ENCODE results near the gene SMR3B. TPM values are rescaled to one million over a fixed set of nuclear protein-coding genes. Genes with fewer than 3 reads are reported as not detected.

SMR3B gene
- total and polyA plus RNA-seq, 2 of the 8 experiments (the other 6 are each of a cell fraction or from before 2014, with no cell fraction given): not detected

DNA sequence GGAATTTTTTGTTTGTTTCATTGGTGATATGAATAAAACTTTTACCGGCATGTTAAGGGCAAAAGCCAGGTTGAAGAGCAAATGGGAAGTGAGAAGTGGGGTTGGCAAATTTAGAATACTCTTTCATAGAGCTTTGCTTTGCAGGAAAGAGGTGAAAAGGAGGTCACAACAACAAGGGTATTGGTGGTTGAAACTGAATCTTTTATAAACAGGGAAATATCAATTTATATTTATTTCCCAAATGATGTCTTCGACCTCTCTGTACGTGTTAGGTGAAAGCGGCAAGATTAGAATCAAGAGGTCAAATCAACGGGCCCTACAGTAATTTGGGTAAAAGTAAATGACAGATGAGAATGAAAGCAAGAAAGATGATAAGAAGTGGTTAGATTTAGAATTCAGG lies 18.9 kb upstream of the SMR3B start:
- no peaks in the 10 kb centered on the region for H4K20me1 ChIP-seq (replicated peaks in 1 of 2; ENCODE audit: control insufficient read depth in 1 of 2, insufficient read depth in 2 of 2, low read length in 2 of 2)
- no peaks in the 10 kb centered on the region for H3K36me3 ChIP-seq (ENCODE audit: control insufficient read depth in 2 of 4, insufficient read depth in 4 of 4, low read length in 3 of 4)
- no peak overlapping the region for H2AFZ ChIP-seq (ENCODE audit: low read length)
- ChIA-PET POLR2A (ENCODE audit: partially characterized antibody) (no interaction called here), CTCF (ENCODE audit: partially characterized antibody) (interaction anchor here (1.2 kb wide), 1 partner anchor 30 kb away, joined by 3 read pairs; no protein-coding TSS in a partner anchor)
- no peak overlapping the region for H3K4me3 ChIP-seq (ENCODE audit: extremely low read depth in 1 of 4, insufficient read depth in 2 of 4, low read depth in 3 of 4, low read length in 4 of 4)
- no peak overlapping the region for H2BK120ac ChIP-seq (replicated peaks; ENCODE audit: low read depth, low read length)
- no peak overlapping the region for H4K91ac ChIP-seq (replicated peaks; ENCODE audit: insufficient read length, low read length)
- no peaks in the 10 kb centered on the region for H3K9me3 ChIP-seq (ENCODE audit: insufficient read depth in 2 of 2, low read depth in 1 of 2, low read length in 1 of 2)
- H2BK12ac ChIP-seq (ENCODE audit: low read depth, low read length): no peak overlapping the region
- no peak overlapping the region for H4K5ac ChIP-seq (ENCODE audit: insufficient read length, low read depth, low read length)
- H3K4me1 ChIP-seq (replicated peaks in 1 of 4; ENCODE audit: control insufficient read depth in 3 of 4, insufficient read depth in 4 of 4, low read length in 3 of 4): no peaks in the 10 kb centered on the region
- no peaks in the 10 kb centered on the region for H3K79me2 ChIP-seq (ENCODE audit: control insufficient read depth in 1 of 2, insufficient read depth in 2 of 2, low read length in 2 of 2)
- no peak overlapping the region for H2BK20ac ChIP-seq (ENCODE audit: low read length)
- H3K79me1 ChIP-seq (ENCODE audit: low read depth, low read length): no peaks in the 10 kb centered on the region
- H3K9ac ChIP-seq (replicated peaks in 1 of 4; ENCODE audit: extremely low read depth in 1 of 4, low read depth in 3 of 4, low read length in 3 of 4): no peak overlapping the region
- no peak overlapping the region for H3K56ac ChIP-seq (replicated peaks; ENCODE audit: insufficient read length, low read depth, low read length)
- H3K27ac ChIP-seq (ENCODE audit: low read depth, low read length): no peak overlapping the region
- no peak overlapping the region for H2BK15ac ChIP-seq (ENCODE audit: low read length)
- WGBS, 2 experiments (ENCODE audit: extremely low coverage in 1 of 2, insufficient coverage in 1 of 2, insufficient read length in 1 of 2, insufficient replicate concordance in 2 of 2, low coverage in 1 of 2, low lambda C conversion rate in 2 of 2, missing lambda C conversion rate in 1 of 2): 95% methylated on average over 5 of the region's 5 CpGs; no CpG with 5 or more reads in 1 of the 2 experiments
- TF ChIP-seq SP4 (IDR thresholded peaks at IDR 0.05; ENCODE audit: low read length) (no peak), CBX5 (IDR thresholded peaks at IDR 0.05; ENCODE audit: low read depth, low read length) (no peak), YY1 (IDR thresholded peaks at IDR 0.05; ENCODE audit: low read depth, low read length) (no peak), CHD1 (IDR thresholded peaks at IDR 0.05; ENCODE audit: low read depth, low read length) (no peak), RBBP5 (IDR thresholded peaks at IDR 0.05; ENCODE audit: borderline replicate concordance, low read depth, low read length) (no peak), KDM5A (IDR thresholded peaks at IDR 0.05; ENCODE audit: low read length) (no peak), CTBP2 (IDR thresholded peaks at IDR 0.05; ENCODE audit: borderline replicate concordance, insufficient read depth, insufficient read length, low read length) (no peak)
- H2AK5ac ChIP-seq (ENCODE audit: low read depth, low read length): no peak overlapping the region
- no peak for DNase-seq (ENCODE audit: low read depth in 1 of 2, low spot score in 2 of 2)
- no peak overlapping the region for H3K4me2 ChIP-seq (ENCODE audit: insufficient read depth in 1 of 2, low read depth in 2 of 2, low read length in 2 of 2)
- no peak overlapping the region for H3K14ac ChIP-seq (ENCODE audit: insufficient read length)
- no peak overlapping the region for H4K8ac ChIP-seq (ENCODE audit: extremely low read depth, insufficient read depth, low read length)
- no peak overlapping the region for H3K4ac ChIP-seq (replicated peaks; ENCODE audit: insufficient read length, low read depth, low read length)
- no peaks in the 10 kb centered on the region; the same call in 1 of the 2 replicates for H3K23me2 ChIP-seq (ENCODE audit: low read depth, low read length)
- no peak overlapping the region for H3K18ac ChIP-seq (ENCODE audit: extremely low read depth, low read length)
- no peak for FAIRE-seq
- no peak overlapping the region for H3K23ac ChIP-seq (ENCODE audit: insufficient read length)
- H3K27me3 ChIP-seq (replicated peaks in 1 of 4; ENCODE audit: control insufficient read depth in 3 of 4, extremely low read depth in 1 of 4, insufficient read depth in 3 of 4, low read length in 3 of 4): no peaks in the 10 kb centered on the region
- H2BK5ac ChIP-seq (ENCODE audit: low read depth, low read length): no peak overlapping the region

Measured in H1 (cell line).